Upper lobe of left lung (tissue), 4 donors: ENCODE data around the gene OR2W1.

ENCODE experiments used
- POLR2AphosphoS5 ChIP-seq, 2 donors: sonication (generic); formaldehyde crosslinking; IDR thresholded peaks; one replicate each; pipeline ENCODE4 v1.5.1; 2017; ENCODE audit warnings: antibody characterized with exemption in 2 of 2
- TF ChIP-seq, protein P1 (sequence below), 6 experiments: fragments of 450-650 bp in 4 of 6; fragments of 200-600 bp in 2 of 6; sonication (generic) in 2 of 6; IDR thresholded peaks; one replicate each; pipeline ENCODE4 v1.5.1; 2016 to 2019; ENCODE audit warnings: antibody characterized with exemption in 6 of 6

DNA sequence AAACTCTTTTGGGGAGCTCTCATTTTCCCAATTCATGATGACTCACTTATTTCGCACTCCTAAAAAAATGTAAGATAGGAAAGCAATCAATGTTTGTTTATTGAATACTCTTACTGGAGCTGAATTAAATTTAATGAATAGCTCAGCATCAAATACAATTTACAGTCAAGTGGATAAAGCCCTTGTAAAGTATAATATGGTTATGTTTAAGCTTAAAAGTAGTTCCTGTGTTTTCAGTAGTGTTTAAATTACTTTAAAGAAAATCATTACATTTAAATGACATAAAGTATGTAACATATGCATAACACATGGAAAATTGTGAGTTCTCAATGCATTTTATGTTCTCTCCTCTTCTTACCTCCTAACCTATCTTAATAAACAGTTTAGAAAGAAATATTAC is 42.2 kb upstream of the OR2W1 start, which contains the start of gene OR2B3:
- TF ChIP-seq, protein P1, sequence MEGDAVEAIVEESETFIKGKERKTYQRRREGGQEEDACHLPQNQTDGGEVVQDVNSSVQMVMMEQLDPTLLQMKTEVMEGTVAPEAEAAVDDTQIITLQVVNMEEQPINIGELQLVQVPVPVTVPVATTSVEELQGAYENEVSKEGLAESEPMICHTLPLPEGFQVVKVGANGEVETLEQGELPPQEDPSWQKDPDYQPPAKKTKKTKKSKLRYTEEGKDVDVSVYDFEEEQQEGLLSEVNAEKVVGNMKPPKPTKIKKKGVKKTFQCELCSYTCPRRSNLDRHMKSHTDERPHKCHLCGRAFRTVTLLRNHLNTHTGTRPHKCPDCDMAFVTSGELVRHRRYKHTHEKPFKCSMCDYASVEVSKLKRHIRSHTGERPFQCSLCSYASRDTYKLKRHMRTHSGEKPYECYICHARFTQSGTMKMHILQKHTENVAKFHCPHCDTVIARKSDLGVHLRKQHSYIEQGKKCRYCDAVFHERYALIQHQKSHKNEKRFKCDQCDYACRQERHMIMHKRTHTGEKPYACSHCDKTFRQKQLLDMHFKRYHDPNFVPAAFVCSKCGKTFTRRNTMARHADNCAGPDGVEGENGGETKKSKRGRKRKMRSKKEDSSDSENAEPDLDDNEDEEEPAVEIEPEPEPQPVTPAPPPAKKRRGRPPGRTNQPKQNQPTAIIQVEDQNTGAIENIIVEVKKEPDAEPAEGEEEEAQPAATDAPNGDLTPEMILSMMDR (IDR thresholded peaks at IDR 0.05) = no peak
- TF ChIP-seq POLR2AphosphoS5 (IDR thresholded peaks at IDR 0.05) = no peak
